GM21526 (cell line): Measurements from ENCODE around the gene SENP2.
"Not testable (repeated sequence)": the region's sequence is repeated elsewhere in the genome, so short reads cannot be mapped to it uniquely, and the experiment has no call there.

Experiments used
- ATAC-seq: cut with Tn5 transposase; IDR thresholded peaks from one replicate; pipeline ENCODE4 v1.9.1; 2021; ENCODE audit warnings: moderate library complexity; ENCODE audit not compliant: unreplicated experiment, low FRiP score

The SENP2 gene

GRCh38 chr3:185584686-185585085, 1.4 kb upstream of the SENP2 start:
- ATAC-seq, result no peak

DNA sequence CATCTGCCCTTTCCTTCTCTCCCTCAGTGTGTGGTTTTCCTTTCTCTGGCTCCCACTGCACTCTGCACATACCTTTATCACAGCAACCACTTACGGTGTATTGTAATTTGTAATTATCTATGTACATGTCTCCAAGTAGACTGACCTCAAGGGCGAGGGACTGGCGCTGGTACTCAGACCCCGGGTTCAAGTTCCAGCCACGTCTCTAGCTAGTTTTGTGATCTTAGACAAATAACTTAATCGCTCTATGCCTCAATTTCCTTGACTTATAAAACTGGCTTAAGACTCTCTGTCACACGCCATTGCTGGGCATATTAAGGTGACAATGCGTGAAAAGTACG, 607 bp upstream of the SENP2 start:
- no peak for ATAC-seq

DNA sequence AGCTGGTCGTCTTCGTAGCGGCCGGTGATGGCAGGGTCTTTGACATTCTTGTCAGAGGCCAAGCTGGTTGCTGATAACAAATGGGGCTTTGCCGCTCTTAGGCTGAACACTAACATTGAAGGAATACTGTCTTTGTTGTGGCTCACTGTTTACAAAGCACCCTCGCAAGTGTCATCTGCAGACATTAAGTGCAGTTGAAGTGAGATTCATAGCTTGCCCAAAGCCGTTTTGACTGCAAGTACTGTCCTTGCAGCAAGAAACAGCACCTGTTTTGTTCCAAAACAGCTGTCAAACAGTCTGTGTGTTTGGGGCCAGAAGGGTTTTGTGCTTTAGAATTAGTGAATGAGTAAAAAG, 568 bp downstream of the SENP2 start:
- ATAC-seq, result no peak

DNA sequence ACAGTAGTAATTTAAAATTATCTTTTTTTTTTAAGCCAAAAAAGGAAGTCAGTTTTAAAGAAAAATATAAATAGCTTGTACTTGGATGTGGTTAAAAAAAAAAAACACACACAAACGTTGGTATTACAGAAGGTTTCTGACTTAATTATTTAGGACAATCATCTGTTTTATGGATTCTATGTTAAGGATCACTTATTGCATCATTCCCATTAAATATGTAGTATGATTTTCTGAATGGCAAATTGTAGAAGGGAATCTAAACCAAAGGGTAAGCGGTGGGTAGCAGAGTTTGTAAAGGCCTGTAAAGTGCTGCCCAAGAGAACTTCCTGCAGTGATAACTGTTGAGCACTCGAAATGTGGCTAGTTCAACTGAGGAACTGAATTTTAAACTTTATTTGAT, 8.0 kb downstream of the SENP2 start:
- no peak for ATAC-seq

GRCh38 chr3:185595526-185595925, 9.4 kb downstream of the SENP2 start:
- no peak for ATAC-seq

- no peak for ATAC-seq
These were observed 19.5 kb downstream of the SENP2 start for GRCh38 chr3:185605566-185605965.

- ATAC-seq, result no peak
These were observed 20.1 kb downstream of the SENP2 start for GRCh38 chr3:185606196-185606595.

- no peak for ATAC-seq
These were observed 26.9 kb downstream of the SENP2 start for GRCh38 chr3:185613016-185613415.

DNA sequence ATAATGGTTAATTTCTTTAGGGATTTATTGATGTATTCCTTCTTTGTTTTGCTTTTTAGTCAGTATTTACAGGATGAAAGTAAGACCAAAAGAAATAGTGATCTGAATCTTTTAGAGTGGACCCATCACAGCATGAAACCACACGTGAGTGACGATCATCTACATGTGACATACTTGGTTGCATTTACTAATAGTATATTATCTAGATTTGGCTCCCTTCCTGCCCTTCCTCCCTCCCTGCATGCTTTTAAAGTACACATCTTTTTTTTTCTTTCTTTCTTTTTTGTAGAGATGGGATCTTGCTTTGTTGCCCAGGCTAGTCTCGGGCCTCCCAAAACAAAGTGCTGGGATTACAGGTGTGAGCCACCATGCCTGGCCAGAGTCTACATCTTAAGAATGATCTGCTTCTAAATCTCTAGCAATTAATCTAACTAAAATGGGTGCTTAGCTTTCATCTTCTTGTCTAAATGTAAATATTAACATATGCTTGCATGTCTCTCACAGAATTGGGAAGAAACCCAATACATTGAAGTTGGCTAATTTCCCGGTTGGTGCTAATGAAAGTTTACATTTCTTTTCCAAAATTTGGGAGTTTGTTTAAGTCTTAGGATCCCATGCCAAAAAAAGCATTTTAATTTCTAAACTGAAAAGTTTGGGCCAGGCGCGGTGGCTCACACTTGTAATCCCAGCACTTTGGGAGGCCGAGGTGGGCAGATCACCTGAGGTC, 38.0 kb downstream of the SENP2 start:
- no peak for ATAC-seq

- no peak for ATAC-seq
These were observed 39.7 kb downstream of the SENP2 start for GRCh38 chr3:185625784-185626183.

GRCh38 chr3:185629554-185630181, 43.6 kb downstream of the SENP2 start:
- ATAC-seq, result no peak

DNA sequence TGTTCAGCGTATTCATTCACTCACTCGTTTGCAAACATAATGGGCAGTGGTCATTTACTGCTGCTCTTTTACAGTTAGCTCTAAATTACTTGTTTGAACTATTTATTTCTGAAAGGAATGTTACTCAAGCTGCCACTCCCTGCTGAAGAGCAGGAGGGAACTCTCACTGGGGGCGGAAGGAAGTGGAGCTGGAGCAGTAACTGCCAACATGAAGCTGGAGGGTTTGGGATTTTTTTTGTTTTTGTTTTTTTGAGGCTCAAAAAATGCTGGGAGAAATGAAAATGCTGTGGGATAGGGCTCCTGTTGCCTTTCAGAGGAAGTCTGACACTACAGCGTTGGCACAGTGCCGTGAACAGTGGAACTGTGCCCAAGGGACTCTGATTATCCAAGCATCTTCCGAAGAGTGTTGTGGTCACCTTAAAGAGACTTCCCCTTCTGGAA, 44.1 kb downstream of the SENP2 start:
- ATAC-seq, result no peak

- ATAC-seq, result no peak
These were observed 45.0 kb downstream of the SENP2 start for GRCh38 chr3:185631108-185631507.

DNA sequence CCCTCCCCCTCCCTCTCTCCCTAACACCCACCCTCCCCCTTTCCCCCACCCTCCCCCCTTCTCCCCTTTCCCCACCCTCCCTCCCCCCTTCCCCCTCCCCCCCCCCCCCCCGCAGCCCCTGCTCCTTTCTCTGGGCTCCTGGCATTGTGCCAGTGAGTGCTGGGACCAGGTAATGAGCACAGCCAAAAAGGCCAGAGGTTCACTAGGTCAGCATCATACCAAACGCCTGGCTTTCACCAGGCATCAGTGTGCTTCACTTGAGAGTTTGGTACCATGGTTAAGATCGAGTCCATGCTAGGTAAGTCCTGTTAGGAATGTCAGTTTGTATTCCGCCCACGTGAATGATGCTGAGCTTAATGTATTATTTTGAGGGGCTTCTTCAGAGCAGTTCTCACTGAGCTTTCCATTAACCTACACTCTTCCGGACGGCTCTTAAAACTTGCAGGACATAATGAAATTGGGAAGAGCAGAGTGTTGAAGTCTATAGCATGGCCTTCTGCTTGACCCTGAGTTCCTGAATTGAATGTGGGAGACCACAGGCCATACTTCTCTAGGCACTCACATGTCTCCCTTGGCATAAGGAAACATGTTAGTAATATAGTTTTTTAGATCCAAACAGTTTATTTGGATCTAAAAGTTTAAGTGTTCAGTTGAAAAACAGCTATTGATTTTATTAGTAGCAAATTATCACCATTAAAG, 45.6 kb downstream of the SENP2 start:
- ATAC-seq, result no peak

DNA sequence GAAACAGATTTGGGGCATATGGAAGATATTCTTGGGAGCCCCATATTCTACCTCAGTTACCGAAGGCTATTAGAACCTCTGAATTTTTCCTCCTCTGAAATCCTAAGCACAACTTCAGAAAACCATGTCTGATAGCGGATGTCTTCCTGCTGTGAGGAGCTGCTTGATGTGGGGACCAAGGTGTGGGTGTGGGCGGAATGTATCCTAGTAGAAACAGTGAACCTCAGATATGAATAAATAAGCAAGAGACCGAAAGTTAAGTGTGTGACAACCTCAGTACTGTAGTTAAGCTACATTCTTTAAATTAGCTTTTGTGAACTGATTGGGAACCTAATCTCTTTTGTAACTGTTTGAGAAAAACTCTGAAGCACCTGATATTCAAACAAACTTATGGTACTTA, 46.9 kb downstream of the SENP2 start:
- no peak for ATAC-seq

DNA sequence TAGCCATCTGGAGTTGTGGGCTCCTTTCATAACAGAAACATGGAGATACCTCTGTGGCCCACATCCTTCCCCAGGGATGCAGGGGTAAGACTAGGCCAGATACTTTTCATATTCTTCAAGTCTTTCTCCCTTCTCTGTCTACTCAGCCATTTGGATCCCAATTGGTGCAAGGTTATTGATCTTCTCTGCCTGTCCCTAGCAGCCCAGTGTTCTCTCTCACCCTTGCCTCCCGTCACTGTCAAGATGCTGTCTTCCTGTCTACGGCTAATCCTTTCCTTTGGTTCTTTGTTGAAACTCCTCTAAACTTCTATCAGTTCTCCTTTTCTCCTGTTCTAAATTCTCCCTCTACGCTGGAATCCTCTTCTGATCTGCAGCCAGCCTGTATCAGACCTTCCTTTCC, 51.3 kb downstream of the SENP2 start:
- ATAC-seq, result no peak

GRCh38 chr3:185638651-185639050, 52.6 kb downstream of the SENP2 start:
- not testable (repeated sequence) for ATAC-seq

GRCh38 chr3:185639632-185640206, 53.6 kb downstream of the SENP2 start:
- no peak for ATAC-seq

DNA sequence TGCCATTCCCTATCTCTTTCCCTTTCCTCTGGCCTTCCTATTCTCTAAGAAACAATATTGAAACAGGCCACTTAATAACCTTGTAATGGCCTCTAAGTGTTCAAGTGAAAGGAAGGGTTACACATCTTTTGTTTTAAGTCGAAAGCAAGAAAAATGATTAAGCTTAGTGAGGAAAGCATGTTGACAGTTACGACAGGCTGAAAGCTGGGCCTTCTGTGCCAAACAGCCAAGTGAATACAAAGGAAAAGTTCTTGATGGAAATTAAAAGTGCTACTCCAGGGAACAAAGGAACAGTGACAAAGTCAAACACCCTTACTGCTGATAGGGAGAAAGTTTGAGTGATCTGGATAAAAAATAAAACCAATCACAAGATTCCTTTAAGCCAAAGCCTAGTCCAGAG, 54.2 kb downstream of the SENP2 start:
- ATAC-seq, result no peak

GRCh38 chr3:185645191-185645590, 59.1 kb downstream of the SENP2 start:
- ATAC-seq, result not testable (repeated sequence)

GRCh38 chr3:185645596-185646381, 59.7 kb downstream of the SENP2 start:
- ATAC-seq, result no peak
